ENCODE results near the gene CFI.

The CFI gene

DNA sequence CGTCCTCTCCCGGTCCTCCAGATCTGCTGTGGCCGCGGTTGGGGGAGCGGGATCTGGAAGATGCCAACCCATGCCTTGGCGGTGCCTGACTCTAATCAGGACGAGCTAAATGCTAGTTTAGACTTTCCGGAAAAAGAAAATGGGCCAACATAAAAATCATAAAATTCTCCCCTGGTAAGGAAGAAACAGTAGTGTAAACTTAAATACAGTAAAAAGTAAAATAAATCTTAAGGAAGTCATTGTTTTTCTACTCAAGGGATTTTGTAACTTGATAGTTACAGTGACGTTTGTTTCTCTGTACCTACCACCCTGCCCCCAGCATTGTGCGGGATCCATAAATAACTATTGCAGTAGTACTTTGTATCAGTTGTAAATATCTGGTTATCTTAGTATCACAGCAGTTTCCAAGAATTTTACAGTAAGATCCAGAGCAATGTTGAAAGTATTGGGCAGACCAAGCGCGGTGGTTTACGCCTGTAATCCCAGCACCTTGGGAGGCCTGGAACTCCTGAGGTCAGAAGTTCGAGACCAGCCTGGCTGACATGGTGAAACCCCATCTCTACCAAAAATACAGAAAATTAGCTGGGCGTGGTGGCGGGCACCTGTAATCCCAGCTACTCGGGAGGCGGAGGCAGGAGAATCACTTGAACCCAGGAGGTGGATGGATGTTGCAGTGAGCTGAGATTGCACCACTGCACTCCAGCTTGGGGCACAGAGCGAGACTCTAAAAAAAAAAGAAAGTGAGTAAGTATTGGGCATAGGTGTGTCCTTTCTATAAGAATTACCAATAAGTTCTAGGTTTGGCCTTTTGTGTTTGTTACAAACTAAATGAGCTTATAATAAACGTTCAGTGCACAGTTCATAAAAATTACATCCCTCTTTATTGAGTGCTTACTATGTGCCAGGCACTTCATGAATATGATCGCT is 70.9 kb downstream of the CFI start:
- TF ChIP-seq REST (IDR thresholded peaks at IDR 0.05; ENCODE audit: insufficient read depth in 1 of 2, low read depth in 2 of 2, low read length in 2 of 2), result no peak
- no peak for TF ChIP-seq SIN3A (IDR thresholded peaks at IDR 0.05; ENCODE audit: borderline replicate concordance, insufficient read depth, low read length)
- TF ChIP-seq POLR2AphosphoS5 (IDR thresholded peaks at IDR 0.05; ENCODE audit: low read depth, low read length), result no peak
- no peak for TF ChIP-seq FOXP2 (optimal IDR thresholded peaks at IDR 0.05; ENCODE audit: borderline replicate concordance, extremely low read depth, extremely low read length, insufficient read depth)
- no peak for TF ChIP-seq TAF1 (IDR thresholded peaks at IDR 0.05; ENCODE audit: borderline replicate concordance, insufficient read depth, low read length)

DNA sequence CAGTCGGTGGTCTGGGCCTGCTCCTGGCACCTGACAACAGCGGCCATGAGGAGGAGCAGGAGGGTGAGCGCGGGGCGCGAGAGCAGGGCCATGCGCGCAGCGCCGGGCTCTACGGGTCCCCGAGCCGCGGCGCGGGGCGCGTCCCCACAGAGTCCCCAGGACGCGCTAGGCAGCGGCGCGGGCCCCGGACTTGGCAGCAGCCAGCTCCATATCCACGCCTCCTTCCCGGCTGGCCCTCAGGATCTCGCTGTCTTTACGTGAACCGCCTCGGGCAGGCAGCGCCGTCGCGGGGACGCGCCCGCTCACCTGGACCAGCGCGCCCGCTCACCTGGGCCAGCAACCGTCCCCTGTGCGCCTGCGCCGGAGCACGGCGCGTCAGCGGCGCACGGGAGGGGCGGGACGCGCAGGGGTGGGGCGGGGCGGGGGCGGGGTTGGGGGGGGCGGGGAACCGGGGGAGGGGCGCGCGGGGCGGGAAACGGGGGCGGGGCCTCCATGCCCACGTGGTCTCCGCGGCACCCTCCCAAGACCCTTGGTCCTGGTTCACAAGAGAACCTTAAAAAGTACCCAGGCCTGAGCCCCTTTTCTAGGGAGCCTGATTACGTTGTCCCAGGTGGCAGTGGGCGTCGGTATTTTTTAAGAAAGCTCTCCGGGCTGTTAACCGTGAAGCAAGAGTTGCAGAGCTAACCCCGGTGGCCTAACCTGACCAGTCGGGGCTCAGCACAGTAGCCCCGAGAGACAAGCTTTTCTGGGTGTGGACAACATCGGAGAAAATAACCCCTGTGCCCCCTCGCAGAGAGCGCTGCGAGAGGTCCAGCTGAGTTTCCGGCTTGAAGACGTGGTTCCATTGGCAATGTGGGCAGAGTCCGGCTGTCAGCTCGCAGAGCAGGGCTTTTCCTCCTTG is 71.8 kb downstream of the CFI start, which contains the start of gene PLA2G12A:
PLA2G12A (minus strand) TSS at position 353 of the 901 bp plus-strand sequence; CDS start at position 92, 261 bp downstream.
- peak; percentile 48; the same call in 1 of the 2 replicates for TF ChIP-seq POLR2AphosphoS5 (IDR thresholded peaks at IDR 0.05; ENCODE audit: low read depth, low read length)
- no peak for TF ChIP-seq REST (IDR thresholded peaks at IDR 0.05; ENCODE audit: insufficient read depth in 1 of 2, low read depth in 2 of 2, low read length in 2 of 2)
- no peak for TF ChIP-seq SIN3A (IDR thresholded peaks at IDR 0.05; ENCODE audit: borderline replicate concordance, insufficient read depth, low read length)
- TF ChIP-seq FOXP2 (optimal IDR thresholded peaks at IDR 0.05; ENCODE audit: borderline replicate concordance, extremely low read depth, extremely low read length, insufficient read depth), result peak; percentile 41
- no peak for TF ChIP-seq TAF1 (IDR thresholded peaks at IDR 0.05; ENCODE audit: borderline replicate concordance, insufficient read depth, low read length)

DNA sequence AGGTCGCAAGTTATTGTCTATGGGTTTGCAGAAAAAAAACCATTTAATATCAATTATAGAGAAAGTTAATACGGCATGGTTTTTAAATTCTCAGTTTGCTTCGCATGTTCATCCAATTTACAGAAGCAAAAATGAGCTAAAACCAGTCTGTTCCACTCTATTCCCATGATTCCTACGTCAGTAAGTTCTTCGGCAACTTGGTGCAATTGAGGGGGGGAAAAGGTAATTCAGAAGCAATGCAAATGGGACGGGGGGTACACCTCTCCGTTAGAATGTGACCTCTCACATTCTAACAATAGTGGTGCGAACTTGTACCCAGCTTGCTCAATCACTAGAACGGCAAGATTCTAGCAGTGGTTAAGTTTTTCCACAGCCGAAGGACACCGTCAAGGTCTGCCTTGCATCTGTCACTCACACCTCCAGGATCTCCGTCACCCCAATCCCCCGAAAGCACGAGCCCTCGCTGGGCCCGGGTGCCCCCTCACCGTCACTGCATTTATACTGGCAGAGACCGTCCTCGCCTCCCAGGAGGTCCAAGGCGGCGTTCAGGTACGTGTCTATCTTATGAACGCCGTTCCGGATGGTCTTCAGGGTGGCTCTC is 72.6 kb downstream of the CFI start:
- TF ChIP-seq FOXP2 (optimal IDR thresholded peaks at IDR 0.05; ENCODE audit: borderline replicate concordance, extremely low read depth, extremely low read length, insufficient read depth) (no peak), REST (IDR thresholded peaks at IDR 0.05; ENCODE audit: insufficient read depth in 1 of 2, low read depth in 2 of 2, low read length in 2 of 2) (no peak), SIN3A (IDR thresholded peaks at IDR 0.05; ENCODE audit: borderline replicate concordance, insufficient read depth, low read length) (no peak), POLR2AphosphoS5 (IDR thresholded peaks at IDR 0.05; ENCODE audit: low read depth, low read length) (no peak), TAF1 (IDR thresholded peaks at IDR 0.05; ENCODE audit: borderline replicate concordance, insufficient read depth, low read length) (no peak)

DNA sequence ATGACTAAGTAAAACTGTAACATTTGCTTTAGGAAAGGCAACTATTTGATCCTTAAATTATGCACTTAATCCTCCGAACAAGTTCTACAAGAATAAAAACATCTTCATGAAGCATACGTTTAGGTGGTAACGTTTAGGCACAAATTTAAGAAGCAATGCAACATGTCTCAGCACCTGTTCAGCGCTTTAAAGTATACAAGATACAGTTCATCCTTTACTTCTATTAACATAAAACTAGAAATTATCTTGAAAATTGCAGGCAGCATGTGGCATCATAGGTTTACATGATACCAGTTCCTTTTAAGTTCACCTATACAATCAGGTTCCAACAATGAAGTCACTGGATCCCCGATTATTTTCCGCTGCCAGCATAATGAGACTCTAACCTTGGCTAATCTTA is 73.4 kb downstream of the CFI start:
- TF ChIP-seq POLR2AphosphoS5 (IDR thresholded peaks at IDR 0.05; ENCODE audit: low read depth, low read length) (no peak), SIN3A (IDR thresholded peaks at IDR 0.05; ENCODE audit: borderline replicate concordance, insufficient read depth, low read length) (no peak), TAF1 (IDR thresholded peaks at IDR 0.05; ENCODE audit: borderline replicate concordance, insufficient read depth, low read length) (no peak), FOXP2 (optimal IDR thresholded peaks at IDR 0.05; ENCODE audit: borderline replicate concordance, extremely low read depth, extremely low read length, insufficient read depth) (no peak), REST (IDR thresholded peaks at IDR 0.05; ENCODE audit: insufficient read depth in 1 of 2, low read depth in 2 of 2, low read length in 2 of 2) (no peak)

Measured in PFSK-1 (cell line).